Left cardiac atrium (tissue), 2 donors: ENCODE measurements around the gene NPB. TPM values are rescaled to one million over a fixed set of nuclear protein-coding genes. Genes with fewer than 3 reads are reported as not detected.

Experiments used
- total RNA-seq, 2 donors: library from RNA; stranded (reverse); fragmentation: NEBNext Ultra II Directional; extraction: Animal tissue kit (Norgen Biotek cat#: 25700); gene quantifications; one replicate each; pipeline ENCODE4 v1.2.1, GENCODE V29; 2021
- donor health status: DM: no; HTN: yes; CAD: no; lungs with severe emphysema.
- donor health status: DM: yes; HTN: yes; CAD: no.

The NPB gene
- total RNA-seq, 2 donors from 2014 or later = 0.21 to 0.24 TPM

Other genes with a start within 250 kb of the NPB start
- under 1 TPM in 1 of 2 donors, not detected in 1; 0.50 TPM for gene PDE6G, start 245.7 kb upstream of the NPB start, total RNA-seq
- gene OXLD1, start 235.6 kb upstream of the NPB start, total RNA-seq = 10 to 100 TPM; 20.9 to 23.6 TPM
- gene CCDC137, start 235.5 kb upstream of the NPB start, total RNA-seq = 1 to 10 TPM; 7.2 to 8.9 TPM
- gene ARL16, start 218.4 kb upstream of the NPB start, total RNA-seq = 10 to 100 TPM; 12.2 to 22.3 TPM
- 10 to 100 TPM; 42.3 to 52.6 TPM for gene HGS, start 218.2 kb upstream of the NPB start, total RNA-seq
- gene MRPL12, start 198.9 kb upstream of the NPB start, total RNA-seq = 100 to 1,000 TPM; 133 TPM
- 10 to 100 TPM; 10.1 to 11.8 TPM for gene SLC25A10, start 190.0 kb upstream of the NPB start, total RNA-seq
- gene GCGR, start 98.1 kb upstream of the NPB start, total RNA-seq = not detected
- gene MCRIP1, start 68.9 kb upstream of the NPB start, total RNA-seq = 10 to 100 TPM; 83.9 to 98.0 TPM
- not detected for gene PPP1R27, start 67.2 kb upstream of the NPB start, total RNA-seq
- gene P4HB, start 41.7 kb upstream of the NPB start, total RNA-seq = 100 to 1,000 TPM; 403 to 414 TPM
- 100 to 1,000 TPM; 168 to 252 TPM for gene ARHGDIA, start 30.9 kb upstream of the NPB start, total RNA-seq
- 10 to 100 TPM; 33.7 to 45.2 TPM for gene ALYREF, start 10.7 kb upstream of the NPB start, total RNA-seq
- gene ANAPC11, start 10.5 kb upstream of the NPB start, total RNA-seq = 100 to 1,000 TPM; 133 to 155 TPM
- 10 to 100 TPM; 21.8 to 22.2 TPM for gene PCYT2, start 9.2 kb downstream of the NPB start, total RNA-seq
- 1 to 10 TPM; 8.9 to 9.2 TPM for gene SIRT7, start 15.9 kb downstream of the NPB start, total RNA-seq
- gene MAFG, start 25.5 kb downstream of the NPB start, total RNA-seq = 10 to 100 TPM; 20.9 to 25.1 TPM
- 10 to 100 TPM in 1 of 2 donors, 1 to 10 TPM in 1; 9.6 to 10.5 TPM for gene PYCR1, start 35.1 kb downstream of the NPB start, total RNA-seq
- gene MYADML2, start 45.0 kb downstream of the NPB start, total RNA-seq = under 1 TPM in 1 of 2 donors, not detected in 1; 0.50 TPM
- gene NOTUM, start 58.9 kb downstream of the NPB start, total RNA-seq = not detected
- 10 to 100 TPM; 16.9 to 24.4 TPM for gene ASPSCR1, start 75.4 kb downstream of the NPB start, total RNA-seq
- gene CENPX, start 120.6 kb downstream of the NPB start, total RNA-seq = 10 to 100 TPM; 27.2 to 37.2 TPM
- 1 to 10 TPM; 3.7 to 7.9 TPM for gene LRRC45, start 121.1 kb downstream of the NPB start, total RNA-seq
- 1 to 10 TPM; 3.8 to 4.2 TPM for gene RAC3, start 129.4 kb downstream of the NPB start, total RNA-seq
- gene DCXR, start 135.5 kb downstream of the NPB start, total RNA-seq = 100 to 1,000 TPM; 132 to 161 TPM
- gene RFNG, start 149.6 kb downstream of the NPB start, total RNA-seq = 10 to 100 TPM; 16.4 to 22.4 TPM
- 10 to 100 TPM; 72.2 to 79.3 TPM for gene GPS1, start 149.7 kb downstream of the NPB start, total RNA-seq
- 10 to 100 TPM; 59.2 to 65.4 TPM for gene DUS1L, start 163.6 kb downstream of the NPB start, total RNA-seq
- 100 to 1,000 TPM; 220 to 646 TPM for gene FASN, start 196.0 kb downstream of the NPB start, total RNA-seq